ENCODE measurements around the gene SEMA6A.

SEMA6A gene
- long read RNA-seq: 0 reads

- TF ChIP-seq POLR2AphosphoS5 (IDR thresholded peaks at IDR 0.05; ENCODE audit: low read depth): no peak
- Histone ChIP-seq H3K4me3 (replicated peaks; ENCODE audit: insufficient read depth, low read length) (peak within 1 kb of the TSS; percentile 31), H3K27ac (replicated peaks) (no peak within 1 kb of the TSS), H3K27me3 (ENCODE audit: insufficient read depth, poor library complexity, severe bottlenecking) (peaks cover 13% of the 10 kb centered on the region)
- peak; percentile 38 to 69 for DNase-seq (ENCODE audit: low read depth in 1 of 2, low spot score in 1 of 2)
Observed at GRCh38 chr5:116574367-116575325, at the start of gene SEMA6A. Gene SEMA6A, minus strand, starts transcription at chr5:116574823. Its CDS starts 69,879 bp downstream, at chr5:116504944.

- no peak overlapping the region for H3K4me3 ChIP-seq (replicated peaks; ENCODE audit: insufficient read depth, low read length)
- DNase-seq (ENCODE audit: low read depth in 1 of 2, low spot score in 1 of 2): no peak
- no peak overlapping the region for H3K27ac ChIP-seq (replicated peaks)
- no peaks in the 10 kb centered on the region for H3K27me3 ChIP-seq (ENCODE audit: insufficient read depth, poor library complexity, severe bottlenecking)
- no peak for TF ChIP-seq GABPA (IDR thresholded peaks at IDR 0.05; ENCODE audit: low read depth)
- TF ChIP-seq POLR2AphosphoS5 (IDR thresholded peaks at IDR 0.05; ENCODE audit: low read depth): no peak
- TF ChIP-seq, protein P1, sequence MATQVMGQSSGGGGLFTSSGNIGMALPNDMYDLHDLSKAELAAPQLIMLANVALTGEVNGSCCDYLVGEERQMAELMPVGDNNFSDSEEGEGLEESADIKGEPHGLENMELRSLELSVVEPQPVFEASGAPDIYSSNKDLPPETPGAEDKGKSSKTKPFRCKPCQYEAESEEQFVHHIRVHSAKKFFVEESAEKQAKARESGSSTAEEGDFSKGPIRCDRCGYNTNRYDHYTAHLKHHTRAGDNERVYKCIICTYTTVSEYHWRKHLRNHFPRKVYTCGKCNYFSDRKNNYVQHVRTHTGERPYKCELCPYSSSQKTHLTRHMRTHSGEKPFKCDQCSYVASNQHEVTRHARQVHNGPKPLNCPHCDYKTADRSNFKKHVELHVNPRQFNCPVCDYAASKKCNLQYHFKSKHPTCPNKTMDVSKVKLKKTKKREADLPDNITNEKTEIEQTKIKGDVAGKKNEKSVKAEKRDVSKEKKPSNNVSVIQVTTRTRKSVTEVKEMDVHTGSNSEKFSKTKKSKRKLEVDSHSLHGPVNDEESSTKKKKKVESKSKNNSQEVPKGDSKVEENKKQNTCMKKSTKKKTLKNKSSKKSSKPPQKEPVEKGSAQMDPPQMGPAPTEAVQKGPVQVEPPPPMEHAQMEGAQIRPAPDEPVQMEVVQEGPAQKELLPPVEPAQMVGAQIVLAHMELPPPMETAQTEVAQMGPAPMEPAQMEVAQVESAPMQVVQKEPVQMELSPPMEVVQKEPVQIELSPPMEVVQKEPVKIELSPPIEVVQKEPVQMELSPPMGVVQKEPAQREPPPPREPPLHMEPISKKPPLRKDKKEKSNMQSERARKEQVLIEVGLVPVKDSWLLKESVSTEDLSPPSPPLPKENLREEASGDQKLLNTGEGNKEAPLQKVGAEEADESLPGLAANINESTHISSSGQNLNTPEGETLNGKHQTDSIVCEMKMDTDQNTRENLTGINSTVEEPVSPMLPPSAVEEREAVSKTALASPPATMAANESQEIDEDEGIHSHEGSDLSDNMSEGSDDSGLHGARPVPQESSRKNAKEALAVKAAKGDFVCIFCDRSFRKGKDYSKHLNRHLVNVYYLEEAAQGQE (IDR thresholded peaks at IDR 0.05; ENCODE audit: insufficient replicate concordance, low read depth): no peak
- TF ChIP-seq, protein P2, sequence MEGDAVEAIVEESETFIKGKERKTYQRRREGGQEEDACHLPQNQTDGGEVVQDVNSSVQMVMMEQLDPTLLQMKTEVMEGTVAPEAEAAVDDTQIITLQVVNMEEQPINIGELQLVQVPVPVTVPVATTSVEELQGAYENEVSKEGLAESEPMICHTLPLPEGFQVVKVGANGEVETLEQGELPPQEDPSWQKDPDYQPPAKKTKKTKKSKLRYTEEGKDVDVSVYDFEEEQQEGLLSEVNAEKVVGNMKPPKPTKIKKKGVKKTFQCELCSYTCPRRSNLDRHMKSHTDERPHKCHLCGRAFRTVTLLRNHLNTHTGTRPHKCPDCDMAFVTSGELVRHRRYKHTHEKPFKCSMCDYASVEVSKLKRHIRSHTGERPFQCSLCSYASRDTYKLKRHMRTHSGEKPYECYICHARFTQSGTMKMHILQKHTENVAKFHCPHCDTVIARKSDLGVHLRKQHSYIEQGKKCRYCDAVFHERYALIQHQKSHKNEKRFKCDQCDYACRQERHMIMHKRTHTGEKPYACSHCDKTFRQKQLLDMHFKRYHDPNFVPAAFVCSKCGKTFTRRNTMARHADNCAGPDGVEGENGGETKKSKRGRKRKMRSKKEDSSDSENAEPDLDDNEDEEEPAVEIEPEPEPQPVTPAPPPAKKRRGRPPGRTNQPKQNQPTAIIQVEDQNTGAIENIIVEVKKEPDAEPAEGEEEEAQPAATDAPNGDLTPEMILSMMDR (IDR thresholded peaks at IDR 0.05; ENCODE audit: insufficient read depth, low read length): no peak
- no peak for TF ChIP-seq SPI1 (IDR thresholded peaks at IDR 0.05; ENCODE audit: borderline replicate concordance, low read depth)
Observed at GRCh38 chr5:116622375-116623050, 47.9 kb upstream of the SEMA6A start.

GRCh38 chr5:116621599-116621998 lies 47.0 kb upstream of the SEMA6A start:
- H3K27ac ChIP-seq (replicated peaks): no peak overlapping the region
- H3K4me3 ChIP-seq (replicated peaks; ENCODE audit: insufficient read depth, low read length): no peak overlapping the region
- TF ChIP-seq SPI1 (IDR thresholded peaks at IDR 0.05; ENCODE audit: borderline replicate concordance, low read depth) (no peak), GABPA (IDR thresholded peaks at IDR 0.05; ENCODE audit: low read depth) (no peak), POLR2AphosphoS5 (IDR thresholded peaks at IDR 0.05; ENCODE audit: low read depth) (no peak)
- TF ChIP-seq, protein P1 (IDR thresholded peaks at IDR 0.05; ENCODE audit: insufficient replicate concordance, low read depth): no peak
- TF ChIP-seq, protein P2 (IDR thresholded peaks at IDR 0.05; ENCODE audit: insufficient read depth, low read length): no peak
- no peak for DNase-seq (ENCODE audit: low read depth in 1 of 2, low spot score in 1 of 2)
- no peaks in the 10 kb centered on the region for H3K27me3 ChIP-seq (ENCODE audit: insufficient read depth, poor library complexity, severe bottlenecking)

DNA sequence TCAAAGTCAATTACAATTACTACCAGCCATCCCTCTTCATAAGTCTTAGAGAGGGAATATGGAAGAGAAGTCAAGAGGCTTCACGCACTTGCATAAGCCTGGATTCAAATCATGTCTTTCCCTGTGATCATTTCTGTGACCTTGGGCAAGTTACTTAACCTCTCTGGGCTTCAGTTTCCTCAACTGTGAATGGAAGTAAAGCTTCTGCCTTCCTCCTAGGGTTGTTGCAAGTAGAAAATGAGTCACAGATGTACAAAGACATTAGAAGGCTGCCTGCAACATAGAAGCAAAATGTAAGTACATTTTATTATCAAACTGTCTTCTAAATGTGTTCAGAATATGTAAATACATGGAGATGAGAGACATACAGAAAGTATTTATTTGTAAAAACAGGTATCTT lies 42.3 kb upstream of the SEMA6A start:
- no peak for DNase-seq (ENCODE audit: low read depth in 1 of 2, low spot score in 1 of 2)
- H3K4me3 ChIP-seq (replicated peaks; ENCODE audit: insufficient read depth, low read length): no peak overlapping the region
- no peak for TF ChIP-seq POLR2AphosphoS5 (IDR thresholded peaks at IDR 0.05; ENCODE audit: low read depth)
- TF ChIP-seq SPI1 (IDR thresholded peaks at IDR 0.05; ENCODE audit: borderline replicate concordance, low read depth): no peak
- H3K27me3 ChIP-seq (ENCODE audit: insufficient read depth, poor library complexity, severe bottlenecking): no peaks in the 10 kb centered on the region
- no peak overlapping the region for H3K27ac ChIP-seq (replicated peaks)
